Central memory CD8-positive, alpha-beta T cell (primary cell): ENCODE results near the gene OR2A25.
"Not testable (repeated sequence)": the region's sequence is repeated elsewhere in the genome, so short reads cannot be mapped to it uniquely, and the experiment has no call there.

Experiments used
- ATAC-seq: fragments of 150-1000 bp; cut with Tn5 transposase; replicated peaks from 2 replicates; pipeline ENCODE4 v1.10.0; 2022; ENCODE audit warnings: mild to moderate bottlenecking, moderate FRiP score, moderate number of reproducible peaks; ENCODE audit not compliant: poor library complexity, severe bottlenecking; ENCODE audit errors: extremely low read depth
- DNase-seq, 2 donors: peaks; one replicate each; pipeline ENCODE4 v3.0.0; 2021; ENCODE audit warnings: low spot score in 2 of 2
- H3K27ac Mint-ChIP-seq: one replicate; pipeline ENCODE4 v1.8.0; 2022; ENCODE audit warnings: low read depth, mild to moderate bottlenecking, moderate library complexity, mixed read lengths
- H3K27me3 Mint-ChIP-seq: one replicate; pipeline ENCODE4 v1.8.0; 2022; ENCODE audit warnings: mixed read lengths
- H3K36me3 Mint-ChIP-seq: one replicate; pipeline ENCODE4 v1.8.0; 2022; ENCODE audit warnings: mild to moderate bottlenecking, moderate library complexity, mixed read lengths; ENCODE audit not compliant: insufficient read depth
- H3K4me1 Mint-ChIP-seq: one replicate; pipeline ENCODE4 v1.8.0; 2022; ENCODE audit warnings: mixed read lengths
- H3K4me3 Mint-ChIP-seq: one replicate; pipeline ENCODE4 v1.8.0; 2022; ENCODE audit warnings: mild to moderate bottlenecking, moderate library complexity, mixed read lengths
- H3K9me3 Mint-ChIP-seq: one replicate; pipeline ENCODE4 v1.8.0; 2022; ENCODE audit warnings: mixed read lengths

The OR2A25 gene

DNA sequence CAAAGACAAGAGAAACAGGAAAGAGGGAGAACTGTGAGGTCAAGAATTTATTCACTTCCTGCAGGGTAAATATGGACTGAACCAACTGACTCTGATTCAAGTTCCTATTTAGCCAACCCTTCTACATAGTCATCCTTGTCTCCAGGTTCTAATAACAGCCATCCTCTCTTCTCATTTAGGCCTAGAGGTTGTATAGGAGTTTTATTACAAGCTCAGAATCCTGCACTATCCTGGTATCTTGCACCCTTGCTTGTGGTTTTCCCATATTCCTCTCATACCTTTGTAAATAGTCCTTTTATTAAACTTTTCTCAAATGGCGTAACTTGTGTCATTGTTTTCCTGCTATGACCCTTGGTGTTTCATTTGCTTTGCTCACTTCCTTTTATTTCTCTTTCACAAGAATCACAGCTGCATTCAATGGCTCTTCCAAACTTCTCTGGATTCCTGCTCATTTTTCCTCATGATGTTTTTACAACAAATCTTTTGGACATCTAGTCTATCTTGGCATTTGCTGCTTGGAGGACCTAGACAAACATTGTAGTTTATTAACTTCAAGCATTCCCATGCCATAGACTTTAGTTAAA is 33.2 kb upstream of the OR2A25 start:
- Mint-ChIP-seq H3K27ac (no peak overlapping the region), H3K27me3 (peaks cover 43% of the 10 kb centered on the region), H3K4me1 (no peaks in the 10 kb centered on the region), H3K4me3 (no peak overlapping the region), H3K9me3 (no peaks in the 10 kb centered on the region), H3K36me3 (no peaks in the 10 kb centered on the region)
- no peak for DNase-seq
- no peak for ATAC-seq

DNA sequence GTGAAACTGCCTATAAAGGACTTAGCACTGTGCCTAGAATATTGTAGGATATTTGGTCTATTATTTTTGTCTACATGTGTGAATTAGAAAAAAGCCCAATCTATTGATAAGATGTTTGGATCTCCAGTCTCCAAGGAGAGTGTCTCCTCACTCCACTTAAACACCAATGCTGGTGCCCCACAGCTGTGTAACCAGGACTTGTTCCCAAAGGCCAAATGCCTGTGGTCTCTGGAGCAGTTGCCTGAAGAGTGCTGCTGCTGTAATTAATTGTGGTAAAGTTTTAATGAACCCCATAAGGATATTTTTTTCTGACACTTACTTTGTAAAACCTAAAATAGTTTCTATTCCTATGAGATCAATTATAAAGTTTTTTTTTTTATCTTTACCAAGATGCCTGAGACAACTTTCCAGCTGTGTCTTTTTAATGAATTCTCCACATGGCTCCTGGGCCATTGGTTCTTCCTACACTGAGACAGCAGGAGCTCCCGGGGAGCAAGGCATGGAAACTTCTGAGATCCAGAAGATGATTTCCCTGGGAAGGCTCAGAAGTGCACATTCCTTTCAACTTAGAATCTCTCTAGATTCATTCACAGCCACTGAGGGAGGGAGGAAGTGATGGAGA is 32.1 kb upstream of the OR2A25 start:
- ATAC-seq (no peak), DNase-seq (no peak)
- no peak overlapping the region for H3K4me3 Mint-ChIP-seq
- peaks cover 33% of the 10 kb centered on the region for H3K27me3 Mint-ChIP-seq
- H3K9me3 Mint-ChIP-seq = no peaks in the 10 kb centered on the region
- no peaks in the 10 kb centered on the region for H3K4me1 Mint-ChIP-seq
- H3K27ac Mint-ChIP-seq = no peak overlapping the region
- no peaks in the 10 kb centered on the region for H3K36me3 Mint-ChIP-seq

DNA sequence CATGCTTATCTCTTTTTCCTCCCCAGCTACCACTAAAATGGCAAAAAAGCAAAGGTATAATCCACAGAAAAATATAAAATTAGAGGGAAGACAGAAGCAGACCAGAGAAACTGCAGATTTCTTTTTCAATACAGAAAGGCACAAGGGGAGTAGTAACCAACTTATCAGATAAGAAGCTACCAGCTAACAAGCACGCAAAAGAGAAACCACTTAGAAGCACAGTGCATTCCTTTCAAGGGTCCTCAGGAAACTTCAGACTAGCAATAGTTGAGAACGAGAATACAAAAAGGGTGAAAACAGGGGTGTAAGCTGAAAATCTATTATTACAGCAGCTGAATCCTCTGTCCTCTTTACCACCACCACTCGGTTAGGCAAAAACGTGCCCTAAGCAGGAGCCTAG is 30.7 kb upstream of the OR2A25 start:
- DNase-seq (no peak), ATAC-seq (no peak)
- no peaks in the 10 kb centered on the region for H3K36me3 Mint-ChIP-seq
- peaks cover 20% of the 10 kb centered on the region for H3K27me3 Mint-ChIP-seq
- no peak overlapping the region for H3K4me3 Mint-ChIP-seq
- no peak overlapping the region for H3K27ac Mint-ChIP-seq
- H3K4me1 Mint-ChIP-seq = no peaks in the 10 kb centered on the region
- no peaks in the 10 kb centered on the region for H3K9me3 Mint-ChIP-seq

DNA sequence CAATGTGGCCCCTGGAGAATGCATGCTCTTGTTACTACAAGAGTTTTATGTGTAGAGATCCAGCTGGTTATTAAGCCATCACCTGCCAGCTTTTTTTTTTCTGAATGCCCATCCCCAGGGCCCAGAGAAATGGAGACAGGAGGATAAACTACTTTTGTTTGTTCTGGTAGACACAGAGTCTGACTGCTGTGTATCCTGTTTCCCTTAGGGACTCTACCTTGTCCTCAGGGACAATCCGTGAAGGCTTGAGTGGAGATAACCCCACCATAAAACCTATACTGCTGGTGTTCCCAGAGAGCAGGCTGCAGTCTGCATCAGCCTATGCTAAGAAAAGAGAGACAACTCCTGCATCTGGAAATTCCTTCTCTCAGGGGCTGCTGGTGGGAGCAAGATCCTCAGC is 21.0 kb upstream of the OR2A25 start, which contains the start of gene OR2A5:
TSS of gene OR2A5 (plus strand) at position 301 of the 400 bp plus-strand sequence. CDS start 1,454 bp downstream, outside the sequence.
- ATAC-seq = no peak
- H3K4me1 Mint-ChIP-seq = no peaks in the 10 kb centered on the region
- H3K27ac Mint-ChIP-seq = no peak within 1 kb of the TSS
- peaks cover 44% of the 10 kb centered on the region for H3K27me3 Mint-ChIP-seq
- H3K36me3 Mint-ChIP-seq = no peaks in the 10 kb centered on the region
- H3K9me3 Mint-ChIP-seq = no peaks in the 10 kb centered on the region
- H3K4me3 Mint-ChIP-seq = no peak within 1 kb of the TSS
- no peak for DNase-seq

DNA sequence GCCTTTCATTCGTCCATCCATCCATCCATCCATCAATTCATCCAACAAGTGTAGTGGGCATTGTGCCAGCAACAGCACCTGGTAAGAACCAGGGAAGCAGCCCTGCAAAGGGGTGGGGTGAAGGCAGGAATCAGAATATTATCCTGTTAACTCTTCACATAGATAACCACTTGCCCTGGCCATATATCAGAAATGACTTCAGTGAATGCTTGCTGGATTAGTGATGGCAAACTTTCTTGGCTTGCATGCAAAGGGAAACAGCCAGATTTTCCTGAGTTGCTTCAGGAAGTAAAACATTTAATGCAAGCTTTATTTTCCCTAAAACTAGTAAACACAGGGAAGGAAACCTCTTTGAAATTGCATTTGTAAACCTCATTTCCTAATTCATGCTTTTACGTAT is 20.1 kb upstream of the OR2A25 start:
- no peaks in the 10 kb centered on the region for H3K36me3 Mint-ChIP-seq
- no peak overlapping the region for H3K4me3 Mint-ChIP-seq
- H3K27me3 Mint-ChIP-seq = peaks cover 53% of the 10 kb centered on the region
- DNase-seq (no peak), ATAC-seq (no peak)
- H3K27ac Mint-ChIP-seq = no peak overlapping the region
- no peaks in the 10 kb centered on the region for H3K4me1 Mint-ChIP-seq
- H3K9me3 Mint-ChIP-seq = no peaks in the 10 kb centered on the region

DNA sequence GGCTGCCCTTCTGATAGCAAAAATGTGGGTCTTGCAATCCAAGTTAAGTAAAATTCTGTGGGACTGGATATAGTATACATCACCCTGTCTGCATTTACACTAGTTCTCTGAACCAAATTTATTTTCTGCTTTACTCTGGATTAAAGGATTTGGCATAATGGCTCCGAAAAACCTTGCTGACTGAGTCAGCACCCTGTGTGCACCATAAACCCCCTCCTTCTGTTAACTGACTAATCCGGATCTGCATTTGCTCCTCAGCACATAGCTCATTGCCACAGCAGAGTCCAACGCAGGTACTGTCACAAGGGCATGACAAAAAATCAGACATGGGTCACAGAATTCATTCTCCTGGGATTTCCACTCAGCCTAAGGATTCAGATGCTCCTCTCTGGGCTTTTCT is 19.5 kb upstream of the OR2A25 start:
- Mint-ChIP-seq H3K4me3 (no peak overlapping the region), H3K27me3 (peaks cover 59% of the 10 kb centered on the region), H3K36me3 (no peaks in the 10 kb centered on the region), H3K4me1 (no peaks in the 10 kb centered on the region), H3K9me3 (no peaks in the 10 kb centered on the region), H3K27ac (no peak overlapping the region)
- no peak for ATAC-seq
- no peak for DNase-seq

DNA sequence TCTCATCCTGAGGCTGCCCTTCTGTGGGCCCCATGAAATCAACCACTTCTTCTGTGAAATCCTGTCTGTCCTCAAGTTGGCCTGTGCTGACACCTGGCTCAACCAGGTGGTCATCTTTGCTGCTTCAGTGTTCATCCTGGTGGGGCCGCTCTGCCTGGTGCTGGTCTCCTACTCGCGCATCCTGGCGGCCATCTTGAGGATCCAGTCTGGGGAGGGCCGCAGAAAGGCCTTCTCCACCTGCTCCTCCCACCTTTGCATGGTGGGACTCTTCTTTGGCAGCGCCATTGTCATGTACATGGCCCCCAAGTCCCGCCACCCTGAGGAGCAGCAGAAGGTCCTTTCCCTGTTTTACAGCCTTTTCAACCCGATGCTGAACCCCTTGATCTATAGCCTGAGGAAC is 18.7 kb upstream of the OR2A25 start:
- H3K4me1 Mint-ChIP-seq, DNase-seq, H3K36me3 Mint-ChIP-seq, H3K27ac Mint-ChIP-seq, H3K9me3 Mint-ChIP-seq, H3K4me3 Mint-ChIP-seq, ATAC-seq: not testable (repeated sequence)
- peaks cover 67% of the 10 kb centered on the region for H3K27me3 Mint-ChIP-seq

DNA sequence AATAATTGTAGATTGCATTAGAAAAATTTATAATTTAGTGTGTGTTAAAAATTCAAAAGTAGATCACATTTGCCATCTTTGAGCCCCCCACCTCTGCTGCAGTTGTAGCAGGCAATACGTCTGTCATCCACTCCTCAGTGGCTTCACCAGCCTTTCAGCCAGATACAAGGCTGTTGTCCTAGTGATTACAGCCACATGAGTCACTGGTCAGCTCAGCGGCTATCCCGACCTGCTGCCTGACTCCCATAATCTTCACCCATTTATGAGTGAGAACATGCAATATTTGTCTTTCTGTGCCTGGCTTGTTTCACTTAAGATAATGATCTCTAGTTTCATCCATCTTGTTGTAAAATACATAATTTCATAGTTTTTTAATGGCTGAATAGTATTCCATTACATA is 11.7 kb upstream of the OR2A25 start:
- DNase-seq (no peak), ATAC-seq (no peak)
- peaks cover 5% of the 10 kb centered on the region for H3K9me3 Mint-ChIP-seq
- H3K27me3 Mint-ChIP-seq = peaks cover 70% of the 10 kb centered on the region
- H3K36me3 Mint-ChIP-seq = no peaks in the 10 kb centered on the region
- H3K27ac Mint-ChIP-seq = no peak overlapping the region
- no peak overlapping the region for H3K4me3 Mint-ChIP-seq
- H3K4me1 Mint-ChIP-seq = peaks cover 4% of the 10 kb centered on the region

DNA sequence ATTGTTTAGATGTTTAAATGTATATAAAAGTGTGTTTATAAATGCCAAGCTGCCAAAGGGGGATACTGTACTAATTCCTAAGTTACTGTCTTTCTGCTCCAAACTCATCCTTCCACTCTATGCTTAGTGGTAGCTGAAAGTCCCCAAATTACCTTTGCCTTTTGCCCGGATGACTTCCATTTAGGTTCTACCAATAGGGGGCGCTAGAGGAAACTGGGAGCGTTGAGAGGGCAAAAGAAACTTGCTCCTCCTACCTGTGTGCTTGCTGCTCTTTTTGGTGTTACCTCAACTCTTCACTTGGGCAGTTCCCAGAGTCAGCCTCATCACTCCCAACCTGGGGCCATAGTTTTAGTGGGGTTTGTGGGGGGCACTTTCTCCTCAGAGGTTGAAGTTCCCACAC is 5.9 kb upstream of the OR2A25 start:
- H3K27ac Mint-ChIP-seq = no peak overlapping the region
- no peaks in the 10 kb centered on the region for H3K36me3 Mint-ChIP-seq
- peaks cover 83% of the 10 kb centered on the region for H3K27me3 Mint-ChIP-seq
- no peak for DNase-seq
- peaks cover 5% of the 10 kb centered on the region for H3K9me3 Mint-ChIP-seq
- H3K4me1 Mint-ChIP-seq = no peaks in the 10 kb centered on the region
- no peak overlapping the region for H3K4me3 Mint-ChIP-seq
- ATAC-seq = no peak

DNA sequence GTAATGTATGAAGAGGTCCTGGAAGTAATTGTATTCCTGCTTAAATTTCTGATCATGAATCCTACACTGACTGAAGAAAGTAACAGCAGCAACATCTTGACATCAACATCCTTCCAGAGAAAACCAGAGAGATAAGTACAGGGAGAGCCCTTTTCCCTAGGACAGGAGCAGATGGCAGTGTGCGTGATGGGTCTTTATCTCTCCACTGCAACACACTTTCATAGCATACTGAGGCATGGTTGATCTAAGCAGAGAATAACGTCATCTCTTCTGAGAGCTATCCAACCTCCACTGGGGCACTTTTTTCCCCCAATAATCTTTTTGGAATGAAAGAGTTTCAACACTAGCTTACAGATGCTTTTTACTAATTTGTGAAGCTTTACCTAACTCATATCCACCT is 342 bp downstream of the OR2A25 start:
- Mint-ChIP-seq H3K27me3 (peaks cover 50% of the 10 kb centered on the region), H3K4me1 (no peaks in the 10 kb centered on the region), H3K4me3 (no peak overlapping the region), H3K27ac (no peak overlapping the region), H3K9me3 (no peaks in the 10 kb centered on the region), H3K36me3 (no peaks in the 10 kb centered on the region)
- ATAC-seq = no peak
- no peak for DNase-seq

DNA sequence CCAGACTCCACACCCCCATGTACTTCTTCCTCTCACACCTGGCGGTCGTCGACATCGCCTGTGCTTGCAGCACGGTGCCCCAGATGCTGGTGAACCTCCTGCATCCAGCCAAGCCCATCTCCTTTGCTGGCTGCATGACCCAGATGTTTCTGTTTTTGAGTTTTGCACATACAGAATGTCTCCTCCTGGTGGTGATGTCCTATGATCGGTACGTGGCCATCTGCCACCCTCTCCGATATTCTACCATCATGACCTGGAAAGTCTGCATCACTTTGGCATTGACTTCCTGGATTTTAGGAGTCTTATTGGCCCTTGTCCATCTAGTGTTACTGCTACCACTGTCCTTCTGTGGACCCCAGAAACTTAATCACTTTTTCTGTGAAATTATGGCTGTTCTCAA is 4.8 kb downstream of the OR2A25 start:
- Mint-ChIP-seq H3K4me1 (no peaks in the 10 kb centered on the region), H3K4me3 (no peak overlapping the region), H3K27ac (no peak overlapping the region), H3K27me3 (peaks cover 29% of the 10 kb centered on the region), H3K9me3 (no peaks in the 10 kb centered on the region), H3K36me3 (no peaks in the 10 kb centered on the region)
- no peak for ATAC-seq
- no peak for DNase-seq

DNA sequence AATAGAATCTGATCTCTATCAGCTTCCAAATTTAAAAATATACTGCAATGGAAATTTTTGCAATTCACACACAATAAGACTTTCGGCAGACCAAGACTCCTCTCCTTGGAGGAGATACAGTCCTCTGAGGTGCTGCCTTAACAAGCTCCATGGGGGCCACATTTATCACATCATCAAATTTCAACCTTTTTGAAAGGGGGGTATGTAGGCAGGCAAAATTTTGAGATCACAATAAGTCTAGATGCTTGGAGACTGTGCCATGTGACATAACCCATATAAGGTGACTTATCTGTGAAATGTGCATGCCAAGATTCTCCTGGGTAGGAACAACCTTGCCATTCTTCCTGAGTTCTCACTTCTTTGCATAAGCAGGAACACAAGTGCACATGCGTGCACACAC is 16.4 kb downstream of the OR2A25 start, which contains the start of gene OR2A12:
TSS of gene OR2A12 (plus strand) at position 301 of the 400 bp plus-strand sequence. CDS start 8,830 bp downstream, outside the sequence.
- Mint-ChIP-seq H3K36me3 (peaks cover 2% of the 10 kb centered on the region), H3K4me3 (no peak within 1 kb of the TSS), H3K27me3 (peaks cover 14% of the 10 kb centered on the region), H3K4me1 (no peaks in the 10 kb centered on the region), H3K27ac (no peak within 1 kb of the TSS), H3K9me3 (no peaks in the 10 kb centered on the region)
- DNase-seq (no peak), ATAC-seq (no peak)

DNA sequence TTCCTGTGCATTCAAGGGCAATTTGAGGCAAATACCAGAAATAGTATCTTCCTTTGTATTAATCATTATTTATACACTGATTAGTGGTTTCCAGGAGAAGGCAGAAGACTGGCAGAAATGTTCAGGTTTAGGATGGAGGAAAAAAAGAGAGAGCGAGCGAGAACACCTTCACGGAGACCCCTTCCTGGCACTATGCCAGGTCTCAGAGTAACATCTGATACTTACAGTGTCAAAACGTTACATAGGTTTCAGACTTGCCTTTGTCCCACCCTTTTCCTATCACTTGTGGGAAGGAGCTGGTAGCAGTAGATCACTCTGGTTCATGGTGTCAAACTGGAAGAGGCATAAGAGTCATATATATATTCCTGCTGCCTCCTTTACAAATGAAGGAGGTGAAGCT is 17.1 kb downstream of the OR2A25 start:
- Mint-ChIP-seq H3K36me3 (no peaks in the 10 kb centered on the region), H3K9me3 (no peaks in the 10 kb centered on the region), H3K4me3 (no peak overlapping the region), H3K4me1 (no peaks in the 10 kb centered on the region), H3K27me3 (peaks cover 11% of the 10 kb centered on the region), H3K27ac (no peak overlapping the region)
- ATAC-seq = no peak
- DNase-seq = no peak
